Activated T-cell treated with anti-CD3 and anti-CD28 coated beads, Interleukin-2, amount 50 U/mL, for 24 hours (primary cell): ENCODE measurements around the gene SLC22A15.
A peak's percentile ranks its signal among the peaks of the same experiment; 100 is the strongest.

Experiments used
- DNase-seq: peaks from one replicate; pipeline ENCODE4 v3.0.0-alpha.2; 2020
- H3K27ac Mint-ChIP-seq: 2 replicates; pipeline ENCODE4 v1.8.0; 2020; ENCODE audit warnings: mild to moderate bottlenecking, mixed read lengths
- H3K27me3 Mint-ChIP-seq: 2 replicates; pipeline ENCODE4 v1.8.0; 2020; ENCODE audit warnings: mixed read lengths
- H3K36me3 Mint-ChIP-seq: 2 replicates; pipeline ENCODE4 v1.8.0; 2020; ENCODE audit warnings: low read depth, mixed read lengths
- H3K4me1 Mint-ChIP-seq: 2 replicates; pipeline ENCODE4 v1.8.0; 2020; ENCODE audit warnings: low read depth, mixed read lengths
- H3K4me3 Mint-ChIP-seq: 2 replicates; pipeline ENCODE4 v1.8.0; 2020; ENCODE audit warnings: mild to moderate bottlenecking, moderate library complexity, mixed read lengths
- H3K9me3 Mint-ChIP-seq: 2 replicates; pipeline ENCODE4 v1.8.0; 2020; ENCODE audit warnings: mixed read lengths

Gene SLC22A15

DNA sequence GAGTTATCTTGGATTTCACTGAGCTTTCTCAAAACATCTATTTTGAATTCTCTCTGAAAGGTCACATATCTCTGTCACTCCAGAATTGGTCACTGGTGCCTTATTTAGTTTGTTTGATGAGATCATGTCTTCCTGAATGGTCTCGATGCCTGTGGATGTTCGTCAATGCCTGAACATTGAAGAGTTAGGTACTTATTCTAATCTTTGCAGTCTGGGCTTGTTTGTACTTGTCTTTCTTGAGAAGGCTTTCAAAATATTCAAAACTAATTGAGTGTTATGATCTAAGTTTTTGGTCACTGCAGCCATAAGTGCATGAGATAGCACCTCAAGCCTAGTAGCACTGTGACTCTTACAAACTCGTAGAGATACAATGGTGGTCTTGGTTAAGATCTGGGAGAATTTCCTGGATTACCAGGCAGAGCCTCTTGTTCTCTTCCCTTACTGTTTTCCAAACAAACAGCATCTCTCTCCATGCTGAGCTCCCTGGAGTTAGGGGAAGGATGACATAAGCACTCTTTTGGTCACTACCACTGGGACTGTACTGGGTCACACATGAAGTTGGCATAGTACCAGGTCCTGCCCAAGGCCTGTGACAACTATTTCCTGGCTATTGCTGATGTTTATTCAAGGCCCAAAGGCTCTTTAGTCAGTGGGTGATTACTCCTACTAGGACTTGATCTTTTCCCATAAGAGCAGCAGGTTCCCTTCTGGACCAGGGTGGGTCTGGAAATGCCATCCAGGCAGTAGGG, 25.6 kb downstream of the SLC22A15 start:
- Mint-ChIP-seq H3K4me3 (no peak overlapping the region), H3K27ac (no peak overlapping the region), H3K27me3 (peaks cover 4% of the 10 kb centered on the region), H3K36me3 (peaks cover 16% of the 10 kb centered on the region), H3K9me3 (peaks cover 27% of the 10 kb centered on the region), H3K4me1 (peaks cover 12% of the 10 kb centered on the region)
- DNase-seq = no peak

DNA sequence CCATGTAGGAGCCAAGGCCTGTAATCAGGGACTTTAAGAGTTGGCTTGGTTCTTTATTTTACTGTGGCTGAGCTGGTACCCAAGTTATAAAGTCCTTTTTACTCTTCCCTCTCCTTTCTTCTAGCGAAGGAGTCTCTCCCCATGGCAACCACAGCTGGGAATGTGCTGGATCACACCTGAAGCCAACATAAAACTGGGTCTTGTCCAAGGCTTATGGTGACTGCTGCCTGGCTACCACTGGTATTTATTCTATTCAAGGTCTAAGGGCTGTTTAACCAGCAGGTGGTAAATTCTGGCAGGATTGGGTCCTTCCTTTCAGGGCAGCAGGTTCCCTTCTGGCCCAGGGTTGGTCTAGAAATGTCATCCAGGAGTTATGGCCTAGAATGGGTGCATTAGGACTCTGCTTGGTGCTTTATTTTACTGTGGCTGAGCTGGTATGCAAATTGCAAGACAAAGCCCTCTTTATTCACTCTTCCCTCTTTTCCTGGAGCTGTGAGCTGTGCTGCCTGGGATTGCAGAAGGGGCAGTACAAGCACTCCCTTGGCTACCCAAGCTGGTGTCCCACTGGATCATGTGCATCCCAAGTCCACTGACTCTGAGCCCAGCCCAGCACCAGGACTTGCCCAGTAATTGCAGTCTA, 26.6 kb downstream of the SLC22A15 start:
- Mint-ChIP-seq H3K4me1 (peaks cover 14% of the 10 kb centered on the region), H3K36me3 (peaks cover 7% of the 10 kb centered on the region), H3K27ac (no peak overlapping the region), H3K4me3 (no peak overlapping the region), H3K9me3 (peaks cover 17% of the 10 kb centered on the region), H3K27me3 (peaks cover 4% of the 10 kb centered on the region)
- no peak for DNase-seq

DNA sequence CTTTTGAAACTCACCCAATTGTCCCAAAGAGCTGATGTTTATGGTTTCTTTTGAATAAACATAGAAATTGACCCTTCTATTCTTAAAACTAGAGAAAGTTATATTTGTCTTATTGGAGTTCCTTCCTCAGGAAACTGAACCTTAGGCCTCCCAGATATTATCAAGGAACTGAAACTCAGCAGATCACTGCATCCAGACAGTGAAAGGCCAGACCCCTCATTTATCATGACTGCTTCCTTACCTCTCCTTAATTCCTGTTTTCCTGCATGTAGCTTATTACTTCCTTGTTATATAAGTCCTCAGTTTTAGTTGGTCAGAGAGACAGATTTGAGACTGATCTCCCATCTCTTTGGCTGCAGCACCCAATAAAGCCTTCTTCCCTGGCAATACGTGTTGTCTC, 27.5 kb downstream of the SLC22A15 start:
- DNase-seq = no peak
- peaks cover 8% of the 10 kb centered on the region for H3K9me3 Mint-ChIP-seq
- peaks cover 4% of the 10 kb centered on the region for H3K27me3 Mint-ChIP-seq
- H3K36me3 Mint-ChIP-seq = peaks cover 3% of the 10 kb centered on the region
- H3K4me1 Mint-ChIP-seq = peaks cover 14% of the 10 kb centered on the region
- no peak overlapping the region for H3K27ac Mint-ChIP-seq
- H3K4me3 Mint-ChIP-seq = no peak overlapping the region

DNA sequence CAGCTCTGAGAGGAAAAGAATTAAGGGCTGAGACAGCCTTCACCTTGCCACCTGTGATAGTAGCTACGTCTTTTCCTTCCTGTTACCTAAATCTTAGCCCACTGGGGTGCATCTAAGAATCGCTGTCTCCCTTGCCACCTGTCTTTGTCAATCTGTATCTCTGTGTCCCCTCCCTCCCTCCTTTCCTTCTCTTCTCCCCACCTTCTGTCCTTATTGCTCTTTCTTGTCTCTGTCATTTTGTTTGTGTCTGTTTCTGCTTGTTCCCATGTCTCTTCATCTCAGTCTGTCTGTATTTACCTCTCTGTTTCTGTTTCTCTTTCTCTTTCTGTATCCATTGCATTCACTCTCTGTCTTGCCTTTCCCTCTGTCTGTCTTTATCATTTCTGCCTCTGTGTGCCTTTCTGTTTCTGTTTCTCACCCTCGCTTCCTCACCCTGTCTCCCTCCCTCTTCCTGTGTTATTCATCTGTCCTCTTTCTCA, 30.2 kb downstream of the SLC22A15 start:
- Mint-ChIP-seq H3K4me3 (peak overlapping the region; percentile 63), H3K36me3 (no peaks in the 10 kb centered on the region), H3K27me3 (no peaks in the 10 kb centered on the region), H3K27ac (peak overlapping the region; percentile 81), H3K9me3 (no peaks in the 10 kb centered on the region), H3K4me1 (peaks cover 14% of the 10 kb centered on the region)
- no peak for DNase-seq

DNA sequence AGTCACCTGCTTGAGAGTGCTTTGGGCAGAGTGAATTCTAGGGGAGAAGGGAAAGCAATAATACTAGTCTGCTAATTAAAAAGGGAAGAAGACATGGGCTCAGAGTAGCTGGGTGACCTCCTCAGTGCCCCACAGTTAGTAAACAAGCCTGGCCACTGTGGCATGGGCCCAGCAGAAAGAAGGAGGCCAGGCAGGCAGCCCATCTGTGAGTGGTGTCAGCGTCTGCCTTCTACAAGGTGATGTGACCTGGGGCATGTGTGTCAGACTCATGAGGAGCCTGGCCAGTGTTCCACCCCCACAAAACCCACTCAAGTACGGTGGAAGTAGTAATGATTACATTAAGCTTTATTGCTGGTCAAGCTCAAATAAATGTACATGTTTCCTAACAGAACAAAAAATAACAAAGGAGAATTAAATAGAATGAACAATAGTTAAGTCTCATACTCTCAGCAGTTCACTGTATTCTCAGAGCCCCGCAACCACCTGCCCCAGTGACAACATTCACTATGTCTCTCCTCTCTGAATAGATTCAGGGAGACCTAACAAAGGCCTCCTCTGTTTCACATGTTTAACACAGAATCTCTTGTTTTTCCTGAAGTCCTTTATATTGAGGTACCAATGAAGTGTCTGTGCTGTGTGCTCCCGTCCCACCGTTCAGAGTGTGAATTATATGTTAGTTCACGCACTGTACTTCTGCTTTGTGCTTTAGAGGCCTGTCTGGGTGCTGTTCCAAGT, 32.5 kb downstream of the SLC22A15 start:
- Mint-ChIP-seq H3K27ac (no peak overlapping the region), H3K36me3 (no peaks in the 10 kb centered on the region), H3K4me3 (no peak overlapping the region), H3K4me1 (peaks cover 14% of the 10 kb centered on the region), H3K9me3 (no peaks in the 10 kb centered on the region), H3K27me3 (no peaks in the 10 kb centered on the region)
- DNase-seq = no peak

DNA sequence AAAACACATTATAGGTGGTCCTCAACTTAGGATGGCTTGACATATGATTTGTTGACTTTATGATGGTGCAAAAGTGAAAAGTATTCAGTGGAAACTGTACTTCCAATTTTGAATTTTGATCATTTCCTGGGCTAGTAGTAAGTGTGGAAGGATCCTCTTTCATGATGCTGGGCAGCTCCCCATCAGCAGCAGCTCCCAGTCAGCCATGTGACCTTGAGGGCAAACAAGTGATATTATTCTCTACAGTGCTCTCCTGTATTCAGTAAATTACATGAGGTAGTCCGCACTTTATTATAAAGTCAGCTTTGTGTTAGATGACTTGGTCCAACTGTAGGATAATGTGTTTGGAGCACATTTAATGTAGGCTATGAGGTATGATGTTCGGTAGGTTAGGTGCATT, 36.4 kb downstream of the SLC22A15 start:
- Mint-ChIP-seq H3K27ac (no peak overlapping the region), H3K4me3 (no peak overlapping the region), H3K4me1 (no peaks in the 10 kb centered on the region), H3K36me3 (no peaks in the 10 kb centered on the region), H3K9me3 (no peaks in the 10 kb centered on the region), H3K27me3 (no peaks in the 10 kb centered on the region)
- no peak for DNase-seq

DNA sequence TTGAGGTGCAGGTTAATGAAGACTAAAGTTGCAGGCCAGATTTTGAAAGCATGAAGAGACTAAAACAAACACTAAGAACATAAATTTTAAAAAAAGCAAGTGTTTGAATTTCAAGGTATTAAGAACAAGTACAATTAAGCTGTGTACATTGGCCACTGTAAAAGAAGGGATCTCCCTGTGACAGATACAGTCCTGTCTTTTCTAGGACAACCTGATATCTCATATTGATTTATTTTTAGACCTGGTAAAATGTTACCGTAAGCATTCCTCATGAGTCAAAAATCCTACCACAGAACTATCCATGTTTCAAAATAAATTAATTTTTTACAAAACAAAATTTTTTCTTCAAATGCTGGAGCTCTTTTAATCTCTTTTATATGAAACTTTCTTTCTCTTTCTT, 39.4 kb downstream of the SLC22A15 start:
- Mint-ChIP-seq H3K4me3 (no peak overlapping the region), H3K4me1 (peaks cover 2% of the 10 kb centered on the region), H3K36me3 (no peaks in the 10 kb centered on the region), H3K27ac (no peak overlapping the region), H3K27me3 (peaks cover 2% of the 10 kb centered on the region), H3K9me3 (no peaks in the 10 kb centered on the region)
- DNase-seq = no peak

DNA sequence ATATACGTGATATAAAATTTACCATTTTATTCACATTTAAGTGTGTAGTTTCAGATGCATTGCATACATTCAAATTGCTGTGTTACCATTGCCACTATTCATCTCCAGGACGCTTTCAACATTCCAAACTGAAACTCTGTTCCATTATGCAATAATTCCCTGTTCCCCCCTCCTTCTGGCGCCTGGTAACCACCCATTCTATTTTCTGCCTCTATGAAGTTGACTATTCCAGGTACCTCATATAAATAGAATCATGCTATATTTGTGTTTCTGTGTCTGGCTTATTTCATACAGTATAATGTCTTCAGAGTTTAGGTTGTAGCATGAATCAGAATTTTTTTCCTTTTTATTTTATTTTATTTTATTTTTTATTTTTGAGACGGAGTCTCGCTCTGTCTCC, 41.7 kb downstream of the SLC22A15 start:
- Mint-ChIP-seq H3K4me3 (no peak overlapping the region), H3K4me1 (peaks cover 2% of the 10 kb centered on the region), H3K36me3 (no peaks in the 10 kb centered on the region), H3K9me3 (no peaks in the 10 kb centered on the region), H3K27me3 (peaks cover 8% of the 10 kb centered on the region), H3K27ac (no peak overlapping the region)
- DNase-seq = no peak

DNA sequence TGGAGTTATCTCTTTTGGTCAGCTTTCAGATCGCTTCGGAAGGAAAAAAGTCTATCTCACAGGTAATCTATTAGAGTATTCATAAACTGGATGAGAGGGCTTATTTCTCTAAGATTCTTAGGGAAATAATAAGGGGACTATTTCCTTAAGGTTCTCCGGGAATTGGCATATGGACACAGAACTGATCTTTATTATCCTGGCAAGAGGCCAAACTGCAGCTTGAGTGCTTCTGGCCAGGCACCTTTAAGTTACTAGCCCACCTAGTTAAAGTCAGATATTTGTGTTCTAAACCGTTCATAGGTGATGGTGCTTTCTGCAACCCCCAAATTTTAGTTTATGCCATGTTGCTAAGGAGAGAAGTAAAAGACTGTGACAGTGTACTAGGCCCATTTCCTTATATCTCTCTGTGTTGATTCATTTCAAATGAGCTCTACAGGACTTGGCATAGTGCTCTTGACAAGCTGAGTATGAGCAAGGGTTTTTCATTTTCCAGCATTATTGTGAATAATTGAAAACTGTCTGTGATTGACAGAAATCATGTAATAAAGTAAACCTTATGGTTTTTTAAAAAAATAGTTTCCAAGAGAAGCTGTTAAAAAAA, 43.4 kb downstream of the SLC22A15 start:
- Mint-ChIP-seq H3K9me3 (no peaks in the 10 kb centered on the region), H3K4me1 (peaks cover 2% of the 10 kb centered on the region), H3K27ac (no peak overlapping the region), H3K36me3 (no peaks in the 10 kb centered on the region), H3K4me3 (no peak overlapping the region), H3K27me3 (peaks cover 8% of the 10 kb centered on the region)
- DNase-seq = no peak

DNA sequence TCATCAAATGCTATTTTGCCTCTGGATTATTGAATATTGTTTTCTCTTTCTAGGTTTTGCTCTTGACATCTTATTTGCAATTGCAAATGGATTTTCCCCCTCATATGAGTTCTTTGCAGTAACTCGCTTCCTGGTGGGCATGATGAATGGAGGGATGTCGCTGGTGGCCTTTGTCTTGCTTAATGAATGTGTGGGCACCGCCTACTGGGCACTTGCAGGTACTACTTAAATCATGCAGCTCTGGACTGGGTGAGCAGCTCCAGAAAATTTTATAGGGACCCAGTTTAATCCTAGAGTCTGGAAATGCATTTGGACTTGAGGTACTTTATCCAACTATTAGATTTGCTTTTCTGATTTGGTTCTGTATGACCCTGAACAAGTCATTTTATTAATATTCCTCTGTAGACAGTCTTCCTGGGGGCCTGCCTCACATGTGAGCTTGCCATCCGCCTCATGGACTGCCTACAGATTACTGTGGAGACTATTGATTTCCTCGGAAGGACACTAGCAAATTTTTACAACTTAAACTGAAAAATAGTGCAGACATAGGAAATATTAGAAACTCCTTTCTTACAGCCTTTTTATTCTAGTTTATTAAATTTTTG, 44.5 kb downstream of the SLC22A15 start:
- DNase-seq = peak; percentile 46
- Mint-ChIP-seq H3K9me3 (no peaks in the 10 kb centered on the region), H3K4me3 (no peak overlapping the region), H3K36me3 (no peaks in the 10 kb centered on the region), H3K27me3 (peaks cover 8% of the 10 kb centered on the region), H3K27ac (no peak overlapping the region), H3K4me1 (peaks cover 2% of the 10 kb centered on the region)

DNA sequence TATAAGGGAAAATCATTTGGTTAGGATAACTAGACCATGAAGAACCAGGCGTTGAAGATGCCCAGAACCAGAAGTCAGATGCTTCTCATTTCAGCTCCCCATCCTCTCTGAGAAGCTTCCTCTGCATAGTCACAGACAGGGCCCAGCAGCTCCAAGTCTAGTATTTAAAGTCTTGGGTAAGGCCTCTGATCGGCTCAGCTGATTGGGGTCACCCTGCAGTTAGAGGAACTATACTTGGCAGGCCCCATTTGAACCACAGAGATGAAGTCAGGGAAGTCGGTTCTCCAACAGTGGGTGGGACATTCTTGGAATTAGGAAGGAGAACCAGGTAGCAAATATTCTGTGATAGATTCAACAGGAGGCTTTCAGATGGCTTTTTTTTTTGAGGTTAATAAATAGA, 48.3 kb downstream of the SLC22A15 start:
- peaks cover 2% of the 10 kb centered on the region for H3K4me1 Mint-ChIP-seq
- no peak overlapping the region for H3K4me3 Mint-ChIP-seq
- no peak for DNase-seq
- no peaks in the 10 kb centered on the region for H3K36me3 Mint-ChIP-seq
- no peak overlapping the region for H3K27ac Mint-ChIP-seq
- H3K27me3 Mint-ChIP-seq = peaks cover 8% of the 10 kb centered on the region
- H3K9me3 Mint-ChIP-seq = no peaks in the 10 kb centered on the region

DNA sequence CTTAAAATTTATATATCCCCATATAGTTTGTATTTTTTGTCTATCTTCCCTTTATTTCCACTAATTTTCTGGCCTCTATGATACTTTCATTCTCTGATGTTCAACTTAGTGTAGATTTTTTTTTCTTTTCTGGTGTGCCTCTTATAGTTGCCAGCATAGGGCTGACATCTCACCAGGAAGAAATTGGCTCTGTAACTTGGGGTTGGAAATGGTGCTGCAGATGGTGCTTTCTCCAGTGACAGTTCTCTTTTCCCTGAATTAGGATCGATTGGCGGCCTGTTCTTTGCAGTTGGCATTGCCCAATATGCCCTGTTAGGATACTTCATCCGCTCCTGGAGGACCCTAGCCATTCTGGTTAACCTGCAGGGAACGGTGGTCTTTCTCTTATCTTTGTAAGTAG, 50.3 kb downstream of the SLC22A15 start:
- H3K36me3 Mint-ChIP-seq = no peaks in the 10 kb centered on the region
- H3K4me1 Mint-ChIP-seq = no peaks in the 10 kb centered on the region
- no peak overlapping the region for H3K27ac Mint-ChIP-seq
- peaks cover 8% of the 10 kb centered on the region for H3K27me3 Mint-ChIP-seq
- DNase-seq = no peak
- H3K9me3 Mint-ChIP-seq = no peaks in the 10 kb centered on the region
- no peak overlapping the region for H3K4me3 Mint-ChIP-seq

DNA sequence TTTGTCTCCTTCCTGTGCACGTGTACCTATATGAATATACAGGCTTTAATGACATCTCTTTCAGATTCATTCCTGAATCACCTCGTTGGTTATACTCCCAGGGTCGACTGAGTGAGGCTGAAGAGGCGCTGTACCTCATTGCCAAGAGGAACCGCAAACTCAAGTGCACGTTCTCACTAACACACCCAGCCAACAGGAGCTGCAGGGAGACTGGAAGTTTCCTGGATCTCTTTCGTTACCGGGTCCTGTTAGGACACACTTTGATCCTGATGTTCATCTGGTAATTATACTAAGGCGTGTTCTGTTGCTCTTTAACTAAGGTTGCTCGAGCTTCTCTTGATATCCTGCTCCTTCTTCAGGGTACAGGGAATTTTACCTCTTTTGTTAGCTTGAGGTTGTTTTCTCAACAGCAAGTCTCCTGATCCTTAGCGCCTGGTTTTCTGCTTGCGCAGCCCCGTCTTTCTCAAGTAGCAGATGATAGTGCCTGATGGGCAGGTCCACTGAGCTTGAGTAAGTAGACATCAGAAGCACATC, 55.1 kb downstream of the SLC22A15 start:
- Mint-ChIP-seq H3K36me3 (no peaks in the 10 kb centered on the region), H3K27me3 (peaks cover 5% of the 10 kb centered on the region)

DNA sequence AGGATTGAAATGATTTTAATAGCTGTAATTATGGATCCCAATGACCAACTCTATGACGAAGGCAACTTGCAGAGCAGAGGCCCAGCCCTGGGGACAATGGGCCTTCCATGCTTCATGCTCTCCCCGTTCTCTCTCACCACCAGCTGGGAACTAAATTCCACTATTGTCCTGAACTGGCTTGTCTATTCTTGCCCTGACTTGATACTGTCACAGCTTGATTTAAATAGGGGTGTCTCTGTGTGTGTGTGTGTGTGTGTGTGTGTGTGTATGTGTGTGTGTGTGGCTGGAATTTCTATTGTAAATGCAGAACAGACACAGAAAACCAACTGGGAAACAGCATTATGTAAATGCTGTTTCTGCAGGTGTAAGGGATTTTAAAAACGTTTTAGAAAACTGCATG, 57.0 kb downstream of the SLC22A15 start:
- Mint-ChIP-seq H3K27me3 (peaks cover 5% of the 10 kb centered on the region), H3K9me3 (no peaks in the 10 kb centered on the region), H3K4me1 (no peaks in the 10 kb centered on the region), H3K27ac (no peak overlapping the region), H3K4me3 (no peak overlapping the region), H3K36me3 (no peaks in the 10 kb centered on the region)
- DNase-seq = no peak

More for the DNA sequence above, 55.1 kb downstream of the SLC22A15 start:
- DNase-seq = no peak
- H3K4me3 Mint-ChIP-seq = no peak overlapping the region
- no peak overlapping the region for H3K27ac Mint-ChIP-seq
- H3K4me1 Mint-ChIP-seq = no peaks in the 10 kb centered on the region
- H3K9me3 Mint-ChIP-seq = no peaks in the 10 kb centered on the region
